H9 (cell line): ENCODE data around the gene C13orf42. TPM values are rescaled to one million over a fixed set of nuclear protein-coding genes. Genes with fewer than 3 reads are reported as not detected.

Experiments
- DNase-seq: peaks from one replicate; pipeline ENCODE4 v3.0.0-alpha.2; 2017
- H2AFZ ChIP-seq: one replicate; pipeline ENCODE4 v1.6.1; 2013; ENCODE audit warnings: mild to moderate bottlenecking, low read length, control low read depth, moderate library complexity
- H2AK5ac ChIP-seq: 2 replicates; pipeline ENCODE4 v1.6.1; 2013; ENCODE audit warnings: low read length, control low read depth, mixed read lengths; ENCODE audit not compliant: insufficient read length
- H2BK120ac ChIP-seq: one replicate; pipeline ENCODE4 v1.6.1; 2013; ENCODE audit warnings: low read depth, mild to moderate bottlenecking, low read length, control low read depth, inconsistent platforms; ENCODE audit not compliant: poor library complexity, severe bottlenecking
- H2BK12ac ChIP-seq: 2 replicates; pipeline ENCODE4 v1.6.1; 2013; ENCODE audit warnings: low read length, control low read depth, mixed read lengths, low read depth; ENCODE audit not compliant: insufficient read length
- H2BK15ac ChIP-seq: 2 replicates; pipeline ENCODE4 v1.6.1; 2013; ENCODE audit warnings: low read depth, low read length, control low read depth
- H2BK20ac ChIP-seq: one replicate; pipeline ENCODE4 v1.6.1; 2013; ENCODE audit warnings: low read depth, mild to moderate bottlenecking, low read length, control low read depth, inconsistent platforms; ENCODE audit not compliant: poor library complexity, severe bottlenecking
- H2BK5ac ChIP-seq: 2 replicates; pipeline ENCODE4 v1.6.1; 2013; ENCODE audit warnings: low read length, control low read depth, mixed read lengths; ENCODE audit not compliant: insufficient read length
- H3K14ac ChIP-seq: 2 replicates; pipeline ENCODE4 v1.6.1; 2013; ENCODE audit warnings: low read length, control low read depth; ENCODE audit not compliant: insufficient read depth
- H3K18ac ChIP-seq: 2 replicates; pipeline ENCODE4 v1.6.1; 2013; ENCODE audit warnings: low read depth, mild to moderate bottlenecking, mixed read lengths, low read length, control low read depth; ENCODE audit not compliant: insufficient read length
- H3K23ac ChIP-seq: 2 replicates; pipeline ENCODE4 v1.6.1; 2013; ENCODE audit warnings: low read length, control low read depth, mixed read lengths, low read depth; ENCODE audit not compliant: insufficient read length
- H3K23me2 ChIP-seq: 2 replicates; pipeline ENCODE4 v1.6.1; 2013; ENCODE audit warnings: low read depth, mild to moderate bottlenecking, mixed read lengths, low read length, control low read depth; ENCODE audit not compliant: insufficient read length, poor library complexity, severe bottlenecking
- H3K27ac ChIP-seq: 2 replicates; pipeline ENCODE4 v1.5.1; 2013; ENCODE audit warnings: low read length, control low read depth, mixed read lengths, low read depth; ENCODE audit not compliant: insufficient read length
- H3K27me3 ChIP-seq: 2 replicates; pipeline ENCODE4 v1.6.1; 2013; ENCODE audit warnings: low read length, control low read depth, inconsistent platforms; ENCODE audit not compliant: insufficient read depth
- H3K4ac ChIP-seq: 2 replicates; pipeline ENCODE4 v1.6.1; 2013; ENCODE audit warnings: low read depth, mild to moderate bottlenecking, control low read depth, inconsistent platforms, low read length, moderate library complexity
- H3K4me1 ChIP-seq: 2 replicates; pipeline ENCODE4 v1.6.1; 2013; ENCODE audit warnings: low read length, control low read depth, inconsistent platforms; ENCODE audit not compliant: insufficient read depth
- H3K4me2 ChIP-seq: 2 replicates; pipeline ENCODE4 v1.6.1; 2013; ENCODE audit warnings: low read length, control low read depth, mixed read lengths; ENCODE audit not compliant: insufficient read length, insufficient read depth
- H3K56ac ChIP-seq: 2 replicates; pipeline ENCODE4 v1.6.1; 2013; ENCODE audit warnings: low read depth, mild to moderate bottlenecking, mixed read lengths, low read length, control low read depth; ENCODE audit not compliant: insufficient read length
- H3K79me1 ChIP-seq: 2 replicates; pipeline ENCODE4 v1.6.1; 2013; ENCODE audit warnings: low read depth, mild to moderate bottlenecking, moderate library complexity, low read length, control low read depth, inconsistent platforms; ENCODE audit not compliant: insufficient read depth, poor library complexity, severe bottlenecking
- H3K79me2 ChIP-seq: 2 replicates; pipeline ENCODE4 v1.6.1; 2013; ENCODE audit warnings: low read length, control low read depth, inconsistent platforms; ENCODE audit not compliant: insufficient read depth
- H3K9ac ChIP-seq: 2 replicates; pipeline ENCODE4 v1.6.1; 2013; ENCODE audit warnings: low read length, control low read depth, mixed read lengths; ENCODE audit not compliant: insufficient read length; ENCODE audit errors: extremely low read depth
- H3K9me3 ChIP-seq: one replicate; pipeline ENCODE4 v1.6.1; 2013; ENCODE audit warnings: low read depth, low read length, inconsistent platforms; ENCODE audit not compliant: control insufficient read depth
- H3T11ph ChIP-seq: one replicate; pipeline ENCODE4 v1.6.1; 2013; ENCODE audit warnings: mild to moderate bottlenecking, low read length, control low read depth, inconsistent platforms
- H4K20me1 ChIP-seq: one replicate; pipeline ENCODE4 v1.6.1; 2013; ENCODE audit not compliant: control insufficient read depth, insufficient read length, insufficient read depth
- H4K5ac ChIP-seq: 2 replicates; pipeline ENCODE4 v1.6.1; 2013; ENCODE audit warnings: low read depth, mild to moderate bottlenecking, mixed read lengths, low read length, control low read depth; ENCODE audit not compliant: insufficient read length
- H4K8ac ChIP-seq: replicated peaks from 2 replicates; pipeline ENCODE4 v1.6.1; 2013; ENCODE audit warnings: low read length, control low read depth, mixed read lengths, low read depth; ENCODE audit not compliant: insufficient read length
- H4K91ac ChIP-seq: 2 replicates; pipeline ENCODE4 v1.6.1; 2013; ENCODE audit warnings: low read depth, mild to moderate bottlenecking, moderate library complexity, mixed read lengths, low read length, control low read depth; ENCODE audit not compliant: insufficient read length
- H3K27ac Mint-ChIP-seq, 3 experiments: 2 replicates in 2 of 3; 3 replicates in 1 of 3; pipeline ENCODE4 v1.8.0; 2020 to 2021; ENCODE audit warnings: mixed read lengths in 3 of 3, mild to moderate bottlenecking in 1 of 3, moderate library complexity in 1 of 3
- H3K27me3 Mint-ChIP-seq: 2 replicates; pipeline ENCODE4 v1.8.0; 2021; ENCODE audit warnings: low read depth, mild to moderate bottlenecking, moderate library complexity, mixed read lengths
- H3K36me3 Mint-ChIP-seq, 3 experiments: 2 replicates in 2 of 3; 3 replicates in 1 of 3; pipeline ENCODE4 v1.8.0; 2020 to 2021; ENCODE audit warnings: low read depth in 3 of 3, mixed read lengths in 3 of 3; ENCODE audit not compliant: insufficient read depth in 1 of 3
- H3K4me1 Mint-ChIP-seq, 2 experiments: 2 replicates each; pipeline ENCODE4 v1.8.0; 2020; ENCODE audit warnings: mixed read lengths in 2 of 2
- H3K4me3 Mint-ChIP-seq, 2 experiments: 2 replicates in 1 of 2; 3 replicates in 1 of 2; pipeline ENCODE4 v1.8.0; 2020 to 2021; ENCODE audit warnings: mild to moderate bottlenecking in 2 of 2, mixed read lengths in 2 of 2, moderate library complexity in 1 of 2
- H3K9me3 Mint-ChIP-seq, 2 experiments: 2 replicates in 1 of 2; 3 replicates in 1 of 2; pipeline ENCODE4 v1.8.0; 2020; ENCODE audit warnings: mild to moderate bottlenecking in 2 of 2, mixed read lengths in 2 of 2, moderate library complexity in 1 of 2
- WGBS: extraction: QIAGEN DNeasy Blood & Tissue Kit; methylation state at CpG from one replicate; pipeline ENCODE4 v1.1.7; 2013; ENCODE audit warnings: missing lambda C conversion rate, low lambda C conversion rate, mixed read lengths; ENCODE audit not compliant: insufficient read length; ENCODE audit errors: extremely low coverage; 5-methylcytosine and 5-hydroxymethylcytosine counted together
- total RNA-seq: library from RNA; stranded (reverse); gene quantifications from 2 replicates; pipeline ENCODE4 v1.2.1, GENCODE V29; 2021
- TF ChIP-seq, protein P1 (sequence below): fragments of 200-600 bp; sonication (generic); conservative IDR thresholded peaks from 3 replicates; pipeline ENCODE4 v1.8.0; 2021; ENCODE audit warnings: antibody characterized with exemption, mild to moderate bottlenecking

Gene C13orf42
- total RNA-seq, 1 experiment from 2014 or later, result 16.5 TPM

DNA sequence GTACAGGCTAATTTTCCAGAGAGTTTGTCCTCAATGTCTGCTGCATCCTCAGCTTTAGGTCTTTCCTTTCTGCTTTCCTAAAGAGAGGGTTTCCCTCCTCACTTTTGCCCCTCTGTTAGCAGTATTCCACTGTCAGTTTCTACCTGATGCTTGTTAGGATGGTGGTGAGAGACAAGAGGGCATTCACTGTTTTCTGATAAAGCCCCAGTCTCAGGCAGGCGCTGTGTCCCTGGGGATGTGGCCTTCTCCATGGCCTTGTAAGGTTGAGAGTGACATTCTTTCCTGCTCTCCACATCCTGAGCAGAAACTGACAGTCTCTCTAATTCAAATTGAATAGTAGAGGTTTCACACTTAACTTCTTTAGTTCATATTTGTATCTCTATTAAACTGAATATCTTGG lies 14.9 kb downstream of the C13orf42 start:
- H2AK5ac ChIP-seq, result no peak overlapping the region
- H3K23me2 ChIP-seq, result no peaks in the 10 kb centered on the region
- TF ChIP-seq, protein P1, sequence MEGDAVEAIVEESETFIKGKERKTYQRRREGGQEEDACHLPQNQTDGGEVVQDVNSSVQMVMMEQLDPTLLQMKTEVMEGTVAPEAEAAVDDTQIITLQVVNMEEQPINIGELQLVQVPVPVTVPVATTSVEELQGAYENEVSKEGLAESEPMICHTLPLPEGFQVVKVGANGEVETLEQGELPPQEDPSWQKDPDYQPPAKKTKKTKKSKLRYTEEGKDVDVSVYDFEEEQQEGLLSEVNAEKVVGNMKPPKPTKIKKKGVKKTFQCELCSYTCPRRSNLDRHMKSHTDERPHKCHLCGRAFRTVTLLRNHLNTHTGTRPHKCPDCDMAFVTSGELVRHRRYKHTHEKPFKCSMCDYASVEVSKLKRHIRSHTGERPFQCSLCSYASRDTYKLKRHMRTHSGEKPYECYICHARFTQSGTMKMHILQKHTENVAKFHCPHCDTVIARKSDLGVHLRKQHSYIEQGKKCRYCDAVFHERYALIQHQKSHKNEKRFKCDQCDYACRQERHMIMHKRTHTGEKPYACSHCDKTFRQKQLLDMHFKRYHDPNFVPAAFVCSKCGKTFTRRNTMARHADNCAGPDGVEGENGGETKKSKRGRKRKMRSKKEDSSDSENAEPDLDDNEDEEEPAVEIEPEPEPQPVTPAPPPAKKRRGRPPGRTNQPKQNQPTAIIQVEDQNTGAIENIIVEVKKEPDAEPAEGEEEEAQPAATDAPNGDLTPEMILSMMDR, result no peak
- Mint-ChIP-seq H3K9me3 (no peaks in the 10 kb centered on the region; a peak in 2 of 5 replicates), H3K4me3 (no peak overlapping the region), H3K4me1 (peaks cover 27 to 34% of the 10 kb centered on the region in 2 experiments), H3K27me3 (no peaks in the 10 kb centered on the region), H3K27ac (no peak overlapping the region; a peak in 2 of 7 replicates), H3K36me3 (peaks cover 0 to 15% (median 2%) of the 10 kb centered on the region in 3 experiments; a peak in 3 of 7 replicates)
- no peaks in the 10 kb centered on the region for H3K79me2 ChIP-seq
- H3K14ac ChIP-seq, result no peak overlapping the region
- no peak overlapping the region for H3K56ac ChIP-seq
- no peak overlapping the region for H3K9ac ChIP-seq
- H3K23ac ChIP-seq, result no peak overlapping the region
- no peak for DNase-seq
- H2BK20ac ChIP-seq, result no peak overlapping the region
- H4K91ac ChIP-seq, result no peak overlapping the region
- no peak overlapping the region for H2BK120ac ChIP-seq
- H3K18ac ChIP-seq, result no peak overlapping the region
- no peaks in the 10 kb centered on the region for H3K27me3 ChIP-seq
- H2BK15ac ChIP-seq, result no peak overlapping the region
- no peak overlapping the region for H2BK12ac ChIP-seq
- H4K20me1 ChIP-seq, result no peaks in the 10 kb centered on the region
- no peaks in the 10 kb centered on the region for H3K79me1 ChIP-seq
- H4K8ac ChIP-seq, result no peak overlapping the region
- WGBS, result no CpG with 5 or more reads among the region's 1 CpG
- H4K5ac ChIP-seq, result no peak overlapping the region
- H2AFZ ChIP-seq, result no peak overlapping the region
- H3K4me2 ChIP-seq, result no peak overlapping the region
- no peaks in the 10 kb centered on the region for H3K9me3 ChIP-seq
- H3K4me1 ChIP-seq, result peaks cover 6% of the 10 kb centered on the region; the same call in 1 of the 2 replicates
- H3K4ac ChIP-seq, result no peak overlapping the region
- no peak overlapping the region for H3T11ph ChIP-seq
- H2BK5ac ChIP-seq, result no peak overlapping the region
- H3K27ac ChIP-seq, result no peak overlapping the region
